GM12875 (cell line): ENCODE measurements around the gene MDH2.

Source experiments
- H3K4me3 ChIP-seq: one replicate; pipeline ENCODE4 v1.5.1; 2011; ENCODE audit warnings: low read depth, low read length, control low read depth
- CTCF ChIP-seq: IDR thresholded peaks from 2 replicates; pipeline ENCODE4 v1.5.1; 2011; ENCODE audit warnings: low read depth, mild to moderate bottlenecking, control low read depth, inconsistent platforms, low read length, moderate library complexity, borderline replicate concordance; ENCODE audit not compliant: insufficient read depth

MDH2 gene

GRCh38 chr7:76031964-76032363, 15.9 kb upstream of the MDH2 start:
- no peak overlapping the region for H3K4me3 ChIP-seq
- no peak for TF ChIP-seq CTCF

GRCh38 chr7:76037310-76037709, 10.6 kb upstream of the MDH2 start:
- H3K4me3 ChIP-seq: no peak overlapping the region
- no peak for TF ChIP-seq CTCF

- no peak overlapping the region for H3K4me3 ChIP-seq
- no peak for TF ChIP-seq CTCF
These were observed 7.8 kb upstream of the MDH2 start for GRCh38 chr7:76040126-76040525.

- no peak overlapping the region for H3K4me3 ChIP-seq
- TF ChIP-seq CTCF: no peak
These were observed 3.5 kb upstream of the MDH2 start for GRCh38 chr7:76044375-76044865.

- H3K4me3 ChIP-seq: peak overlapping the region; percentile 100
- TF ChIP-seq CTCF: no peak
These were observed 548 bp upstream of the MDH2 start for GRCh38 chr7:76047305-76047810.

- 0 out of 2 replicates have a peak, but pooled peaks have one; percentile 15 for TF ChIP-seq CTCF
- peak overlapping the region; percentile 100 for H3K4me3 ChIP-seq
These were observed 722 bp downstream of the MDH2 start for GRCh38 chr7:76048668-76048988.

- no peak for TF ChIP-seq CTCF
- peak overlapping the region; percentile 100 for H3K4me3 ChIP-seq
These were observed 1.4 kb downstream of the MDH2 start for GRCh38 chr7:76049295-76049694.
